ENCODE results near the gene PPM1L.

PPM1L gene

GRCh38 chr3:160960568-160960967 lies 204.5 kb downstream of the PPM1L start:
- 0 out of 2 replicates have a peak, but pooled peaks cover 4% of the 10 kb centered on the region for H3K79me2 ChIP-seq (ENCODE audit: insufficient read depth, low read depth)

GRCh38 chr3:160963949-160964348 lies 207.9 kb downstream of the PPM1L start:
- no peaks in the 10 kb centered on the region for H3K79me2 ChIP-seq (ENCODE audit: insufficient read depth, low read depth)

More at GRCh38 chr3:160960568-160960967, 204.5 kb downstream of the PPM1L start:
- Histone ChIP-seq H3K4me2 (no peak overlapping the region), H4K20me1 (ENCODE audit: insufficient read depth) (no peaks in the 10 kb centered on the region), H3K36me3 (ENCODE audit: insufficient read depth) (no peaks in the 10 kb centered on the region), H2AFZ (ENCODE audit: low read depth) (no peak overlapping the region), H3K4me1 (ENCODE audit: low read depth, poor library complexity, severe bottlenecking) (no peaks in the 10 kb centered on the region), H3K4me3 (IDR thresholded peaks at IDR 0.05; ENCODE audit: insufficient read depth, low read depth, low read length) (no peak overlapping the region), H3K9ac (no peak overlapping the region), H3K27ac (no peak overlapping the region), H3K27me3 (ENCODE audit: insufficient read depth, low read depth) (no peaks in the 10 kb centered on the region)
- TF ChIP-seq CTCF (conservative IDR thresholded peaks at IDR 0.05; ENCODE audit: low read depth, low read length) = no peak

GRCh38 chr3:160968761-160969160 lies 212.7 kb downstream of the PPM1L start:
- H3K27me3 ChIP-seq (ENCODE audit: insufficient read depth, low read depth) = no peaks in the 10 kb centered on the region
- H4K20me1 ChIP-seq (ENCODE audit: insufficient read depth) = no peaks in the 10 kb centered on the region
- H3K9ac ChIP-seq = no peak overlapping the region
- no peak overlapping the region for H2AFZ ChIP-seq (ENCODE audit: low read depth)
- H3K4me3 ChIP-seq (IDR thresholded peaks at IDR 0.05; ENCODE audit: insufficient read depth, low read depth, low read length) = no peak overlapping the region
- H3K4me1 ChIP-seq (ENCODE audit: low read depth, poor library complexity, severe bottlenecking) = peaks cover 15% of the 10 kb centered on the region
- TF ChIP-seq CTCF (conservative IDR thresholded peaks at IDR 0.05; ENCODE audit: low read depth, low read length) = no peak
- H3K79me2 ChIP-seq (ENCODE audit: insufficient read depth, low read depth) = no peaks in the 10 kb centered on the region
- no peaks in the 10 kb centered on the region for H3K36me3 ChIP-seq (ENCODE audit: insufficient read depth)
- H3K4me2 ChIP-seq = no peak overlapping the region
- H3K27ac ChIP-seq = no peak overlapping the region

More at GRCh38 chr3:160963949-160964348, 207.9 kb downstream of the PPM1L start:
- Histone ChIP-seq H4K20me1 (ENCODE audit: insufficient read depth) (no peaks in the 10 kb centered on the region), H3K4me3 (IDR thresholded peaks at IDR 0.05; ENCODE audit: insufficient read depth, low read depth, low read length) (no peak overlapping the region), H3K27me3 (ENCODE audit: insufficient read depth, low read depth) (no peaks in the 10 kb centered on the region), H3K27ac (no peak overlapping the region), H3K4me1 (ENCODE audit: low read depth, poor library complexity, severe bottlenecking) (no peaks in the 10 kb centered on the region), H3K36me3 (ENCODE audit: insufficient read depth) (no peaks in the 10 kb centered on the region), H3K4me2 (no peak overlapping the region), H2AFZ (ENCODE audit: low read depth) (no peak overlapping the region), H3K9ac (no peak overlapping the region)
- no peak for TF ChIP-seq CTCF (conservative IDR thresholded peaks at IDR 0.05; ENCODE audit: low read depth, low read length)

- Histone ChIP-seq H3K9ac (no peak overlapping the region), H3K4me2 (no peak overlapping the region), H2AFZ (ENCODE audit: low read depth) (no peak overlapping the region), H3K4me1 (ENCODE audit: low read depth, poor library complexity, severe bottlenecking) (peaks cover 15% of the 10 kb centered on the region), H3K79me2 (ENCODE audit: insufficient read depth, low read depth) (no peaks in the 10 kb centered on the region), H3K4me3 (IDR thresholded peaks at IDR 0.05; ENCODE audit: insufficient read depth, low read depth, low read length) (no peak overlapping the region), H4K20me1 (ENCODE audit: insufficient read depth) (no peaks in the 10 kb centered on the region), H3K36me3 (ENCODE audit: insufficient read depth) (no peaks in the 10 kb centered on the region), H3K27ac (no peak overlapping the region), H3K27me3 (ENCODE audit: insufficient read depth, low read depth) (no peaks in the 10 kb centered on the region)
- no peak for TF ChIP-seq CTCF (conservative IDR thresholded peaks at IDR 0.05; ENCODE audit: low read depth, low read length)
Measured at GRCh38 chr3:160973067-160973809, 217.2 kb downstream of the PPM1L start.

Measured in KMS-11 (cell line).